GM19035 (cell line): ENCODE data around the gene HEBP1.
A peak's percentile ranks its signal among the peaks of the same experiment; 100 is the strongest.
"Not testable (repeated sequence)": the region's sequence is repeated elsewhere in the genome, so short reads cannot be mapped to it uniquely, and the experiment has no call there.

Experiments
- ATAC-seq: cut with Tn5 transposase; IDR thresholded peaks from one replicate; pipeline ENCODE4 v1.9.1; 2021; ENCODE audit not compliant: unreplicated experiment

The HEBP1 gene, protein sequence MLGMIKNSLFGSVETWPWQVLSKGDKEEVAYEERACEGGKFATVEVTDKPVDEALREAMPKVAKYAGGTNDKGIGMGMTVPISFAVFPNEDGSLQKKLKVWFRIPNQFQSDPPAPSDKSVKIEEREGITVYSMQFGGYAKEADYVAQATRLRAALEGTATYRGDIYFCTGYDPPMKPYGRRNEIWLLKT

DNA sequence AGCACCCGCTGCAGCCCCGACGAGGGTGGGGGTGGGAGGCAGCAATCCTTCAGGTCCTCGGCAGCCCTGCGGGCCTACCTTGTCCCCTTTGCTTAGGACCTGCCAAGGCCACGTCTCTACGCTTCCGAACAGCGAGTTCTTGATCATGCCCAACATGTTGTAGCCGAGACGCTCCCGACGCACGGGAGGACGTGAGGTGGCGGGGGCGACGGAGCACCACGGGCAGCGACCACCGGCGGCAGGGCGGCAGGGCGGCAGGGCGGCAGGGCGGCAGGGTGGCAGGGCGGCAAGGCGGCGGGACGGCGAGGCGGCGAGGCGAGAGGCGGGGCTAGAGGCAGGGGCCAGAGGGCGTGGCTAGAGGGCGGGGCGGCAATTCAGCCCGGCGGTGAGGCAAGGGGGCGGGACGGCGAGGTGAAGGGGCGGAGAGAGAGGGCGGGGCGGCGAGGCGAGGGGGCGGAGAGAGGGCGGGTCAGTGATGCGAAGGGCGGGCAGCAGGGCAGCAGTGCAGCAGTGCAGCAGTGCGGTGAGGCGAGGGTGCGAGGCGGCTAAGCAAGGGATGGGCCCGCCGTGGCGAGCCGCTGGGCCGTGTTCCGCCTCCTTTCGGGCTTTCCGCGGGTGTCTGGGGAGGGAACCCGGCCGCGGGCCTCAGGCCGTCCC lies at the start of gene HEBP1:
Gene HEBP1 (minus strand): TSS at position 307 of the 657 bp plus-strand sequence. CDS start 151 bp downstream, at position 156.
- ATAC-seq = peak; percentile 74

DNA sequence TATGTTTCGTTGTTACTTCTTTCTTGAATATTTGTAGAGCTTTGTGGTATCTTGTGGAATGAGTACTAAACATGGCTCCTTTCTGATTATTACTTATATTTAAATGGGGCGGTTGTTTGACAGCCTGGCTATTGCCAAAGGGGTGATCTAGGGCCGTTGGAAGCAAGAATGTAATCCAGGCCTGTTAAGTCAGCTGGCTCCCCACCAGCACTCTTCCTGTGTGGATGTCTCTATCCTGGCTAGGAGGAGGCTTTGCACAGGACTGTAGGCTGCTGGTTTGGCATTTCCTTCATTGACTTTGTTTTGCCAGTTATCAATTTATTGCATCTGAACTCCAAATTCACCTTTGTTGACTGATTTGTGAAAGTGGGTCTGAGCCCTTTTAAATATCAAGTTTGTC lies 49.8 kb upstream of the HEBP1 start:
- ATAC-seq = no peak

DNA sequence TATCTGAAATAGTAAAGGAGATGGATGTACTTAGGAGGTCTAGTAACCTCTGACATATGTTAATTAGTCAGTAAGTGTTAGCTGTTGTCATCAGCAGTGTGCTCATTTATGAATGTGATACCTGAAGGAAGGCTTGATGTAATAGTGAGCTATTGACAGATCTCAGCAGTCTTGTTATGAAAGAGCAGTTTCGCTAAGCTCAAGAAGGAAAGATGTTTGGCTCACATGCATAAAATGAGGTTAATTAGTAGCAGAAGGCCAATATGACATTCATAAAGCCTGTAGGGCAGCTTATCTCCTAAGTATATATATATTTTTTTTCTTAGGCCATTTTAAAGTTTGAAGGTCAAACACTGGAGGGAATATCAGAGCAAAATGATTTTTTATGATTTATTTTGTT lies 46.9 kb upstream of the HEBP1 start:
- ATAC-seq = no peak

DNA sequence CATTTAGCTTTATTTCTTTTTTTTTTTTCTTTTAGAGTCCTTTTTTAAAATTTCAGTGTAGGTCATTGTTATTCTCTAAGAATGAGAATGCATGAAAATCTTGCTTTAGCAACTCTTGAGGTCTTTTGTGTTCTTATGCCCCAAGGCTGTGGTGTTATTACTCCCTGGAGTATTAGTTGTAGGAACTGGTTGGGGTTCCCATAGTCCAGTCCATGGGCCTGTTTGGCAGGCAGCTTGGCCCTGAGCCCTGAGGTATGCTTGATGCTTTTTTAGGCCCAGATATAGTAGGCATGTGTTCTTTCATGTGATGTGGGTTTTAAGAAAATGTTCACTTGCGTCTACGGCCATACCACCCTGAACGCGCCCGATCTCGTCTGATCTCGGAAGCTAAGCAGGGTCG lies 45.8 kb upstream of the HEBP1 start:
- no peak for ATAC-seq

DNA sequence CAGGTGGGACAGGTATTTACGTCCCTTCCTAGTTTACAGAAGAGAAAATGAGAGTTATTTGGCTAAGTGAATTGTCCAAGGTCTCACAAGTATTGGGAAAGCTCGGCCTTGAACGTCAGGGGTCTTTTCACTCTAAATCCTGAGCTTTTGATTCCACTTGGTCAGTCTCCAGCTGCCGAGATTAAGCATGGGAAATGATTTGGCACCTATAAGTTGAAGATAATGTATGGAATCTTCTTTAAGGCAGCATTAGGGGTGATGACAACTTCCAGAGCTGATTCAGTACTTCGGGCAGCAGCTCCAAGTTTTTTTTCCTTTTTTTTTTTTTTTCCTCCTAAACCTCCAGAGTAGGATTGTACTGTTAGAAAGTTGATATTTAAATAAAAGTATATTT lies 44.8 kb upstream of the HEBP1 start:
- no peak for ATAC-seq

DNA sequence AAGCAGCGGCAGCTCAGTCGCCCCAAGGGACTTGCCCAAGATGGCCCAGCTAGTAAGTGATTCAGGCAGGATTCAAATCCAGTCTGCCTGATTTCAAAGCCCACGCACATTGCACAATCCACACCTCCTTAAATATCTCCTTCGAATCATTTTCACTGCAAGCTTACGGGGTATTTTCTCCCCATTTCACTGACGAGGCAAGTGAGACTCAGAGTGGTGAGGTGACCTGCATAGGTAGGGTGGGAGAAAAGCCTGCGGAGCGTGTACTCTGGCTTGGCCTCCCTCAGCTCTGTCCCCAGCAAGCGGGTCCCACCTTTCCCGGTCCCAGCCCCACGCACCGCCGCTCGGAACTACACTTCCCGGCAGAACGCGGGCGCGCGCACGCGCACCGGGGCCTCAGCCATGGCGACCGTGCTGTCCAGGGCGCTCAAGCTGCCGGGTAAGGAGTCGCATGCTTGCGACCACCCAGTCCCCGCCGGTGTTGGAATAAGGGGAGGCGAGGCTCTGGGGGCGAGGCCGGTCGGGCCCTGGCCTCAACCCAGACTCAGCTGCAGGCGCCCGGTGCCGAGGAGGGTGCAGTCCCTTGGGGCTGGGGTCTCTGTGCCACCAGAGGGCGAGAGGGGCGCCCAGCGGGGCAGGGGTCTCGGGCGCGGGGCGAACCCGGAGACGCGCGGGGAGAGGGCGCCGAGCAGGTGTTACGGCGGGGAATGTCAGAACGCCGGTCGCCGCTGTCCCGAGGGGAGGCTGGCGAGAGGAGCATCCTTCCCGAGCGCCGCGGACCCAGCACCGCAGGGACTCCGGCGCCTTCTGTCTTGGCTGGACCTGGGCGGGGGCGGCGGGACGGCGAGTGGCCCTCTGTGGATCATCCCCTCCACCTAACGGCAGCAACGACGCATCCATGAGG lies 44.2 kb upstream of the HEBP1 start, which contains the start of gene FAM234B:
Gene FAM234B (plus strand): TSS at position 380 of the 904 bp plus-strand sequence. CDS start 23 bp downstream, at position 403.
- peak; percentile 96 for ATAC-seq

DNA sequence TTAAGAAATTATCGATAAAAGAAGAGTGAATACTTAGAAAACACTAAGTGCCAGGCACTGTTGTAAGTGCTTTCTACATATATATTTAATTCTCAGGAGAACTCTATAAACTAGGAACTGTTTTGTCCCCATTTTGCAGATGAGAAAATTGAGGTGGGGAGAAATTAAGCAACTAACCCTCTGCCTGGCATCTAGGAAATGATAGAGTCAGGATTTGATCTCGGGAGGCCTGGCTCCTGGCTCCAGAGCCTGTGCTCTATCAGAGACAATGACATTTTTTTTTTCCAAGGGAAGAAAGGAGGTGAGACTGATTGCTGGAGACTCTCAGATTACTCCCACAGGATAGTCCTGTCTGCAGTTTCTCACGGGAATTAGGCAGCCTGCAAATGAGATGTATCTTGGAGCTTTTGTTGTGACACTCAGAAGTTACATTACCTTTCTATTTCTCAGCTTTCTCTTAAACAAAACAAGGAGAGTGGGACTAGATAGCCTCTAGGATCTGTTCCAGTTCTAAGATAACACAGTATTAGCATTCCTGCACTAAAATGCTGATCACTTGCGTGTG lies 42.7 kb upstream of the HEBP1 start:
- no peak for ATAC-seq

DNA sequence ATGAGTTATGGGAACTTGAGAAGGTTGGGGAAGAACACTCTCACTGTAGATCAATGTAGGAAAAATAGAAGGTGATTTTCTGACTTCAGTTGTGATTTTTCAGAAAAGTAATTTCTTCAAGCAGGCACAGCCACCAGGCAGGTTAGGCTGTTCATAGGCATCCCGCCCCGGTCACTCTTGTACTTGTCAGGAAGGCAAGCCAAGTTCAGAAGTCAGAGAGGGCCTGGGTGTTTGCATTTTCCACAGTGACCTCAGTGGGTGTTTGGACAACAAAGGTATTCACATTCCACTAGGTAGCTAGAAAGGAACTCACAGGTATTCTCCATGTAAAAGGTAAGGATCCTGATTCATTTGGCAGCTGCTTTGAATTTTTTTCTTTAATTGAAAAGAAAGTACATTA lies 41.2 kb upstream of the HEBP1 start:
- no peak for ATAC-seq

DNA sequence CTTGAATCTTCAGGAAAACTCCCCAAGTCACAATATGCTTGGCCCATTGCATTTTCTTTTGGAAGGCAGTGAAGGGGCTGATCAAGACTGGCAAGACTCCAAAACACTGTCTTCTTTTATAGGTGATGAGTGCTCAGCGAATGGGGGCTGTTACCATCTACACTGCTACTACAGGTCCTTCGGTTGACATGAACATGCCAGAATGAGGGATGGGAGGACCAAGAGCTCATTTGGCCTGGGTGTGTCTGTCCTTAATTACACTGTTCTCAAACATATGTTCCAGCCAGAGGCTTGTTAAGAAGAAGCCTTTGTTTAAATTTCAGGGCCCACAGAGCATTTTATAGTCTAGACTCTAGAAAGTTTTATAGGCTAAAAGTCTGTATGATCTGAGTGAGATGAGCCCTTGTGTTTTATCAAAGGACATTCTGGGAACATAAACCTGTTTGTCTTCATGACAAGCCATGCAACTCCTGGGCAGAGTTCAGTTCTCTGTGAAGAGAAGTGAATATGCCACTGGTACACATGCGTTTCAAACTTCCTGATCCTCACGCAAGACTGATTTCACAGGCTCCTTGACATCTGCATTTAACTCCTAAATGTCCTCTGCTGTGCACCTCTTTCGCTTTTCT lies 39.4 kb upstream of the HEBP1 start:
- no peak for ATAC-seq

DNA sequence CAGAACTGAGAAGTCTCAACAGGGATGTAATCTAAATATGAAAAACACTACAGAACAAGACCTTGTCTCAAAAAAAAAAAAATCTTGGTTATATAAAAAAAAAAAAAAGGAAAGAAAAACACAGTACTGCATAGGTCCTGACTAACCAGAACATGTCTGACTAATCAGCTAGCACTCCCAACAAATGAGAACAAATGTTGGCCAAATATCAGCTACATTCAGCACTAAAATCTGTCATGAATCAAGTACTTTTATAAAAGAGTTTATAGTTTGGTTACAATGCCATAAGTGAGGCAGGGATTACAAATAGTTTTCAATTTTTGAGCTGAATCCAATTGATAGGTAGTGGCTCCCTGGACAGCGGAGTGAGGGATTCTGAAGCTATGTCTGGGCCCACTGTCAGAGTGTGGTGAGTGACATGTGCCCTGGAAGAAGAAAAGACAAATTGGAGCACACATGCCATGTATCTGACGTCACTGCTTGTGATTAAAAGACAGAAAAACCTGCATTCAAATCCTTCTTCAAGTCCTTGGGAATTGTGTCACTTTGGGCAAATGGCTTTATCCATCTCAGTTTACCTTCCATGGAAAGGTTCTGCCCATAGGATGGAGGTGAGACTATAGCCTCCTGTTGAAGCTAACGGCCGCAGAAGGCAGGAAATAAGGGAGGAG lies 38.6 kb upstream of the HEBP1 start:
- ATAC-seq = no peak

DNA sequence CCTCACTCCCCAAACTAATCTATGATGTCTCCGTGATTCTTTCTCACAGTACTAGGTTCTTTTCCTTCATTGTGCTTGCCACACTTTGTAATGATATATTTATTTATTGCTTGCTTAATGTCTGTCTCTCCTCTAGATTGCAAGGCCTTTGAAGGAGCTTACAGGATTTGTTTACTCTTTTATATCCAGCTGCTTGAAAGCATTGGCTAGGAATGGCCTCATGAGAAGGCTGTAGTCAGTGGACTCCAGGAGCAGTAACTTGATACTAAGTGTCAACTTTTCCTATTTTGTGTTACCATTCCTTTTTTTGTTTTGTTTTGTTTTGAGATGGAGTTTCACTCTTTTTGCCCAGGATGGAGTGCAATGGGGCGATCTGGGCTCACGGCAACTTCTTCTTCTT lies 36.8 kb upstream of the HEBP1 start:
- ATAC-seq = no peak

DNA sequence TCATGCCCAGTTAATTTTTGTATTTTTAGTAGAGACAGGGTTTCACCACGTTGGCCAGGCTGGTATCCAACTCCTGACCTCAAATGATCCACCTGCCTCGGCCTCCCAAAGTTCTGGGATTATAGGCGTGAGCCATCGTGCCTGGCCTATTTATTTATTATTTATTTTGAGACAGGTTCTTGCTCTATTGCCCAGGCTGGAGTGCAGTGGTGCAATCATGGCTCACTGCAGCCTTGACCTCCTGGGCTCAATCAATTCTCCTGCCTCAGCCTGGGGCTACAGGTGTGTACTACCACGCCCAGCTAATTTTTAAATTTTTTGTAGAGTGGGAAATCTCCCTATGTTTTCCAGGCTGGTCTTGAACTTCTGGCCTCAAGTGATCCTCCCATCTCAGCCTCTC lies 35.3 kb upstream of the HEBP1 start:
- ATAC-seq = not testable (repeated sequence)

DNA sequence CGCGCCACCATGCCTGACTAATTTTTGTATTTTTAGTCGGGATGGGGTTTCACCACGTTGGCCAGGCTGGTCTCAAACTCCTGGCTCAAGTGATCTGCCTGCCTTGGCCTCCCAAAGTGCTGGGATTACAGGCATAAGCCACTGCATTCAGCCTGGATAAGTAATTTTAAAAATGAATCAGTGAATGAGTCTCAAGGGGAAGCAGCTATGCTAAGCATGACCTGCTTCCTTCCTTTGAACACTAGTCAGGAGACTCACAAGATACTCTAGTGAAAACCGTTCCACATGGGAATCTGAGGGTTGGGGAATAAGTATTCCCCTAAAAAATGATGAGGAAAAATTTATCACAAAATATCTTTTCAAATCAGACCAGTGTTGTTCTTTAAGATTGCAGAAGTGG lies 33.4 kb upstream of the HEBP1 start:
- ATAC-seq = no peak

DNA sequence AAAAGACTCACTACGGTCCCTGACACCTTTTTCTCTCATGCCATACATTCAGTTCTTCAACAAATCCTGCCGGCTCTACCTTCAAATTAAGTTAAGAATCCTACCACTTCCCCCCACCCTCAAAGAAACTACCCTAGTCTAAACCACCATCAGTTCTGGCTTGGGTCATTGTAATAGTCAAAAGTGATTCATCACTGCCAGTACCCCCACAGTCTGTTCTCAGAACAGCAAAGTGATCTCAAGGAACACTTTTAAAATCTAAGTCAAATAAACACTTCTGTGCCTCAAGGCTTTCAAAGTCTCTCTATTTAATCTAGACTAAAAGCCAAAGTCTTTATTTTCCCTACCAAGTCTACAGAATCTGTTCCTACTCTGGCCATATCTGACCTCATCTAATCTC lies 32.1 kb upstream of the HEBP1 start:
- ATAC-seq = no peak

DNA sequence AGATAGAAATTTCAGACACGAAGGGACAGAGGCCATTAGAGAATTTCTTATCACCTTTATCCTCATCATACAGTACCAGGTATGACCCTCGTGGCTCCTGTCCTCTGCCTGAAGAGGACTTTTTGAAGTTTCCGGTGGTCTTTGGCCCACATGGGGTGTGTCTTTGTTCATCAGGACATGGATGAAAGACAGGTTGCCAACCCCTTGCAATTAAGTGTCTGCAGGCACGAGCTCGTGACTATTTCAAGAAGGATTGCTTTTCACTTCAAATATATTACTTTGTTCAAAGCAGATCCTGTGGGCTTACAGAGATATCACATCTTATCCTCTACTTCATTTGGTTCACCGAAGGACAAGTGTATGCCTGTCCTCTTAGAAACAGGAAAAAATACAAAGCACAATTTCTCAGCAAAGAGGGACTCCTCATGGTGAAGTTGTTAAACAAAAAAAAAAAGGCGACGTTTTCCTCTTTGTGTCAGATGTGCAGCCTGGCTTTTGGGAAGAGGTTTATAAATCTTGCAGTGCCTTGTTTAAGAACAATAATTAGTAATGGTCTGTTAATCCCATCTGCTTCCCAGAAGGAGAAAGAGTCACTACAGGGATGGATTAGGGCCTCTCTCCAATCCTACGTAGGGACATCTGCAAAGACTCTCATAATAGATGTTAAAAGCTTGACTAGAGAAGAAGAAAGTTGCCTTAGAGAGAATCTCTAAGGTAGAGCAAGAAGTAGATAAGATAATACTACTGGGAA lies 30.7 kb upstream of the HEBP1 start:
- no peak for ATAC-seq

DNA sequence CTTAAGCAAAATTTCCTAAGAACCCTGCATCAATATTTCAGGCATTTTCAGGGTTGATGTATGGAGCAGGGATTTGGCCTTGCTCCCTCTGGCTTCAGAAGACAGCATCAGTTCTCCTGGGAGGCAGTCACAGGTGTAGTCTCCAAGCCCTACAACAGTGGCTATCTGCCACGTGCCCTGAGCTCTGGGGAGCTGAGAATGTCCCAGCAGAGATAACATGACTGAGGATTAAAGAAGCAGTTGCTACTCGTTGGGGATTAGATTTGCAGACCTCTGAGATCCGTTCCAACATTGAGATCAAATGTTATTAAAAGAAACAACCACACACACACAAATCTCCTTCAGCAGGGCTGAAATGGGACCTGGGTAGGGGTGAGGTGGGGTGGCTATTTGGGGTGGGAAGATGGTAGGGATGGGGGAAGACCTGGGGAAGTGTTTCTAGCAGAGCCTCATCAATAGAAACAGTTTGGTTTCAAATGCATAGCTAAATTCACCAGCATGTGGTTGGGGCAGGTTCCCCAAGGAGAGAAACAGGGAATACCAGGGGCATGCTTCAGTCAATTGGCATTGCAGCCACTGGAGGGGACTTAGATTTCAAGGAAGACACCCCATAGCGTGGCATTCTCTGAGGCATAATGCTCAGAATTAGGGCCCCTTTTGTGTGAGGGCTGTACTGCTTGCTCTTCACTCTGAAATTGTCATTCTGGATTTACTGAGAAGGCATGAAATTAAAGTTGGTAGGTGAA lies 28.9 kb upstream of the HEBP1 start:
- ATAC-seq = no peak

DNA sequence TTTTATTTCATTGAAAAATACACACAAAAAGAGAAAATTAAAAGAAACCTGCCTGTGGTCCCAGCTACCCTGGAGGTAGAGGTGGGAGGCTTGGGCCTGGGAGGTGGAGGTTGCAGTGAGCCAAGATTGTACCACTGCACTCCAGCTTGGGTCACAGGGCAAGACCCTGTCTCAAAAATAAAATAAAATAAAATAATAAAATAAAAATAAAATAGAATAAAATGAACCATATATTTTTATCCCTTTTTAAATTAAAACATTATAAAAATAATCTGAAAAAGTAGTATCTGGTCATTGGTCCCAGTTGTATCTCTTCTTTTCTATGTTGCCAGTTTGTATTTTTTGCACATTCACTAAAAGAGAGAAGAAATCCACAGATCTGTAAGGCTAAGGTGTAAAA lies 27.4 kb upstream of the HEBP1 start:
- no peak for ATAC-seq

DNA sequence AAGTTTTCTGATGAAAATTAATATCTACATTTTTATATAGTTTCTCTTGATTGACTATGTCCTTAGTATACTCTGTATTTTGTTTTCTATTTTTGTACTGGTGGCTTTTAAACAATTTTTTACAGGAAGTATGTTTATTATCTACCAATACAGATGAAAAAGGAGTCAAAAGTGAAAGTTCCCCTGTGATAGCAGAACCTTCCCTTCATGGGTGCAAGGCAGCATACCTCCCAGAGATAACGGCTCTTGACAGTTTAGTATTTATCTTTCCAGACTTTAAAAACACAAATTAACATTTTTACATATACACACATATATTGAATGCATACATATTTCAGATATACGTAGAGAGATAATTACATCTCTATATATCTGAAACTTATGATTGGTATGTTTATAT lies 27.0 kb upstream of the HEBP1 start:
- ATAC-seq = no peak

DNA sequence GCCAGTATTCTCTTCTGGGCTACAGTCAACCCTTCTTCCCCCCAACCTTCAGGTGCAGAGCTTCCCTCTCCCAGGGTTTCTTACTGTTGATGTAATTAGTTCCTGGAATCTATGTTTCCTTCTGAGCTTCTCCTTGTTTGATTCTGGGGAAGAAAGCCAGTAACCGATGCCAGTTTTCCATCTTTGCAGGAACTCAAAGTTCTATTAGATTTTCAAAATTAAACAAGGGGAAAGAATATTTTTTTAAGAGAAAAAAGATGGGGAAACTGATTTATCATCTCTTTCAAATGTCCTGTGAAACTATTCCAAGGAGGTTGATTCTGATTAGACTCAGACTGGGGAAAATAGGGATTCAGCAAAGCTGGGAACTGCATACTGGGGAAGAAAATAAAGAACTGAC lies 26.2 kb upstream of the HEBP1 start:
- no peak for ATAC-seq
